Dedifferentiated amniotic fluid mesenchymal stem cell (primary cell): Measurements from ENCODE around the gene KIAA1217.

Experiments
- DNase-seq: peaks from one replicate; pipeline ENCODE4 v3.0.0-alpha.2; 2016; ENCODE audit errors: extremely low spot score

KIAA1217 gene

DNA sequence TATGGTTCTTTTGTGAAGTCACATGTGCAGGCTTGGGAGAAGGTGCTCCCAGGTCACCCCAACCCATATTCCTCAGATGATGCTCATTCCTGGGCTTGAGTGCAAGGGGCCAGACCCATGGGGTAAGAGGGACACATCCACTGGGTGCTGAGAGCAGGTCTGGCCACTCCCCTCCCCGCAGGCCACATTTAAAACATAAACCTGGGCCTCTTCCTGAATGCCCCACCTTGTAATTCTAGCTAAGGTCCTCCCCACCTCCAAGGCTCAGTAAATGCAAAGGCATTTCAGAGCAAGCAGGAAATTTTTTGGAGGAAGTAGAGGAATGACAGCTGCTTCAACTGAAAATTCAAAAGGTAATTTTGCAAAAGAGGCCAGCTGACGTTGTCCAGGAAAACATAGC lies 342.2 kb downstream of the KIAA1217 start:
- DNase-seq = no peak

DNA sequence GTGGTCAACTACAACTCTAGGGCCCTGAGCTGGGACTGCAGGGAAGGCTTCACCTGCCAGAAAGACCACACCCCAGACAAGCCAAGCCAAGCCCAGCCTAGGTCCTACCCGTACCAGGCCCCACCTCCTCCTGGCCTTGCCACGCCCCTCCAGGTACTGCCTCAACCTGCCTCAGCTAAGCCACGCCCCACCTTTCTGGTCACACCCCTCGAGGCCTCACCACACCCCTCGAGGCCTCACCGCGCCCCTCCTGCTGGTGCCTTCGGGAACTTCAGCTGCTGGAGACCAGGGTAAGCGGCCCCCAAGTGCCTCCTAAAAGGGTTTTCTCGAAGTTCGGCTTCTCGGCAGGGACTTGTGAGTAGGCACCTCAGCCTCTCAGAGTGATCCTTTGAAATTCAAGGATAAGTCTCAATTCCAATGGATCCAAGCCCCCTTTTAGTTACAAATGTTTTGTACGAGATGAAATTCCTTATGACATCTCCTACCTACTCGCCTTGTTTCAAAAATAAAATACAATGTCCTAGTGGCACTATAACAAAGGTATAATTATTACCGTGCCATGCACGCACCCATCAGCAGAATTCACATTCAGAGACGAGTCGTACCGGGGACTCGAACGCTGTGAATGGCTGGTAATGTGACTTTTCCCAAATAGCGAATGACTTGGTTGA lies 343.5 kb downstream of the KIAA1217 start:
- DNase-seq = no peak

DNA sequence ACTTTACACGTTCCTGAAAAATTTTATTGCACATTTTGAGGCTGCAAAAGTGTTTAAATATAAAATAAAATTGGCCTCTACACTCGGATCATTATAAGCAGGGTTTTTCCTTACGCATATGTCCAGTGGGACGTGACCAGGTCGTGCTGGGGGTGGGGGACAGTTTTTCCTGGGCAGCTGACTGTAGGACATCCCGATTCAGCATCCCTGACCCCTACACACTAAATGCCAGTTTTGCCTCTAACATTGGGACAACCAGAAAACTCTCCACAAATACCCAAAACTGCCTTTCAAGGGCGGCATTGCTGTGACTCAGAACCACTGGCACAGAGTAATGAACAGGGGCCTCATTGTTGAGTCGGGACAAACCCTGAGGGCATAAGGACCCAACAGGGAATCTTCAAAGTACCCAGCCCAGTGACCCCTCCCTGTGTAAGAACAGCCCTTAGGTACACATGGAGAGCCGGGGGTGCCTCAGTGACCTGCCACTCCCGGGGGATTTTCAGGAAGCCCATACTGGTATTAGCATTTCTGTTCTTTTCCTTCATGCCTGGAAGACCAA lies 344.2 kb downstream of the KIAA1217 start:
- DNase-seq = no peak

DNA sequence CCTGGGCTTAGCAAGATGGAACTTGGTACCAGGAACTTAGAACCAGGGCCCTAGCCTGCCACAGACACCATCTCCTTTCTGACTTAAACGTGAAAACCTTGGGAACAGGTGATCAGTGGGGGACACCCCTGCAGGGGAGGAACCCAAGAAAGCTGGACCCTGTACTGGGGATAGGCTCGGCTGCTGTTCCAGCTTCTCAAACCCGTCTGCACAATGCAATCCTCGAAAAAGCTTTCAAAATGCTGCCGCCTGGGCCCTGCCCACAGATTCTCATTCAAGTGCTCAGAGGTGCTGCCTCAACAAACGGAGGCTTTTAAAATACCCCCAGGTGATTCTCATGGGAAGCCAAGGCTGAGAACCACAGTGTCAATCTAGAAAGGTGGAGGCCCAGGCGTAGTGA lies 345.1 kb downstream of the KIAA1217 start:
- no peak for DNase-seq

DNA sequence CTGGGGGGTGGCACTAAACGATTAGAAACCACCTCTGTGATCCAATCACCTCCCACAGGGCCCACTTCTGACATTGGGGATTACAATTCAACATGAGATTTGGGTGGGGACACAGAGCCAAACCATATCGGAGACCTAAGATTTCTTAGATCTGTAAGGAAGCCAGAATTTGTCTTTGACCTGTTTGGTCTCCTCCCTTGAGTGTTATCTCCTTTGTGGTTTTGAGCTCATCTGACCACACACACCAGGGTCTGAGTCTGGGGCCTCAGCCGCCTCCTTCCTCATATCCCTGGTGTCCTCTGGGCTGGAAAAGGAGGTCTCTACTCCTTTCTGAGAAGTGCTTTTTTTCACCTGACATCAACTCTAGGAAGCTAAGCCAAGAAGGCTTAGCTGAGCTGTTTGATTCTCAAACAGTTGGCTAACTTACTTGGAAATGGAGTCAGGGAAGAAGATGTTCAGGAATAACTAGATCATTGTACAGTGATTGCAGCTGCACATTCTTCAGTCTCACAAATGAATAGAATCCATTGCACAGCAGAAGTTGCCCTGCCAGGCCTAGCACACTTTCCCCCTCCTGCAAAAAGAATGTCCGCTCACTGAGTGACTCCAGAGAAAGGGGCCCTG lies 347.3 kb downstream of the KIAA1217 start:
- DNase-seq = no peak

DNA sequence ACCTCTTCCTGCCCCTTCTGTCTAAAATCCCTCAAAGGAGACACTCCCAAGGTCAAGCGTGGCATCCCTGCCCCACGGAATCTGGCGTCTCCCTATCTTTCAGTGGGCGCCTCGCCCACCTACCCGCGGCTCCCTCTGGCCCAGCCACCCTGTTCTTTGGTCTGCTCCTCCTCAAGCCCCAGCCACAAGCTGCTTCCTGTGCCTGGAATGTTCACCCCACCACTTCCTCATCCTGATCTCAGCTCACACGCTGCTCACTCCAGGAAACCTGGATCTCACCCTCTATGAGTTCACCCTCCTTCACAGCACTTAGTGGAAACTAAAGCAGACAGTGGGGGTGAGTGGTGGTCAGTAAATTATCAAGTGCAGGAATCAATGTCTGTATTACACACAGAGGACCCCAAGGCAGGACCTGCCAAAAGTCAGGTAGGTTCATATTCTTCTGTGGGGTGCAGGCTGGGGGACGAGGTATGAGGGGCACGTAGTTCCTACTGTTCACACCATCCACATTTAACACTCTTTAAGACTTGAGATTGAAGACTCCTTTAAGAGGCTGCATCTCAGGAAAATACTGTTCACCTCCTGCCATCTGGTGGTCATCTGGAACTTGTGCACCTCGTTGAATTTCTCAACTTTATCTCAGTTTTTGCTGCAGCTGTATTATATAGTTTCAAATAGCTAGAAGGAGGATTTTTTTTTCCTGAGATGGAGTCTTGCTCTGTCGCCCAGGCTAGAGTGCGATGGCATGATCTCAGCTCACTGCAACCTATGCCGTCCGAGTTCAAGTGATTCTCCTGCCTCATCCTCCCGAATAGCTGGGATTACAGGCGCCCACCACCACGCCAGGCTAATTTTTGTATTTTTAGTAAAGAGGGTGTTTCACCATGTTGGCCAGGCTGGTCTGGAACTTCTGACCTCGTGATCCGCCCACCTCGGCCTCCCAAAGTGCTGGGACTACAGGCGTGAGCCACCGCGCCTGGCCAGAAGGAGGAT lies 348.1 kb downstream of the KIAA1217 start:
- DNase-seq = peak; percentile 61

DNA sequence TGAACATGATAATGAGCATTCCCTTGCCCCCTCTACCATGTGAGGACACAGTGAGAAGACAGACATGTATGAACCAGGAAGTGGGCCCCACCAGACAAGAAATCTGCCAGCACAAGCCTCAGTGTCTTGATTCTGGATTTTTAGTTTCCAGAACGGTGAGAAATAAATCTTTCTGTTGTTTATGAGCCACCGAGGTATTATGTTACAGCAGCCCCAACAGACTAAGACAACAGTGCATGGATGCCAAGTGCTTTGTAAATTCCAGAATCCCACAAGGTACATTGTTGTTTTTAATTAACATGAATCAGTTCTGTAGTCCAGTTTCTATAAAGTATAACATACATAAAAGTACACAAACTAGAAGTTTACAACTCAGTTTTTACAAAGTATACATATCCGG lies 352.5 kb downstream of the KIAA1217 start:
- no peak for DNase-seq

DNA sequence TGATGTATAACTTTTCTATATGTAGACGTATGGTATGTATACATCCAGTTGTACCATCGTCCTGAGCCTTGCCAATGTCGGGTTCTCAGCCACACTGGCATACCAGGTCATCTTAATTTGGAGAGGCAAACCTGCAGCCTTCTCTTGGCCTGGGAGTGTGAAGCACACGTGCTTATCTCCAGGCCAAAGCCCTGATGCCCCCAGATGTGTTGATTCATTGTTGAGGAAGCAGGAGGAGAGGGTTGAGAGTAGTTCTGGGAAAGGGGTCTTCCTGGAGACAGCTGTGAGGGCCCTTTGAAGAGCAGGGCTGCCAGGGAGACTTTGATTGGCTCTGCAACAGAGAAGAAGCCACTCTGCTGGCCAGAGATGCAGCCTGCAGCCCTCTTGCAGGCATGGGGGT lies 359.1 kb downstream of the KIAA1217 start:
- no peak for DNase-seq

DNA sequence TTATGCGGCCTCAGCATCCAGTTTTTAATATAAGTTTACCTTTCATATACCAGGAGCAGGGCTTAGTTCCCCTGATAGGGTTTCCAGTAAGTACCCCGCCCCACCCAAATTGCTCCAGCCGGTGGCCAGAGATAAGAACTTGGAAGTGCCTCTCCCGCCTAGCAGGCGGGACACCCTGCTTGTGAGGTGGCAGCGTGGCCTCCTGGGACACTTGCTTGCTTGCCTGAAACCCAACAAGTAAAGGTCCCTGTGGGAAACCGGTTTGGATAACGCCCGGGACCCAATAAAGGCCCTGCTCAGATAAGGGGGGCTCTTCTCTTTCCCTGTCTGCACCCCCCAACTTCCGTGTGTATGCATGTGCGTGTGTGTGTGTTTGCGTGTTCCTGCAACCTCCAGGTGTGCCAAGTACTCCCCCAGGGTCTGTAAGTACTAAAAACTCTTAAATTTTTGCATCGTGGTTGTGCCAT lies 360.4 kb downstream of the KIAA1217 start:
- no peak for DNase-seq

DNA sequence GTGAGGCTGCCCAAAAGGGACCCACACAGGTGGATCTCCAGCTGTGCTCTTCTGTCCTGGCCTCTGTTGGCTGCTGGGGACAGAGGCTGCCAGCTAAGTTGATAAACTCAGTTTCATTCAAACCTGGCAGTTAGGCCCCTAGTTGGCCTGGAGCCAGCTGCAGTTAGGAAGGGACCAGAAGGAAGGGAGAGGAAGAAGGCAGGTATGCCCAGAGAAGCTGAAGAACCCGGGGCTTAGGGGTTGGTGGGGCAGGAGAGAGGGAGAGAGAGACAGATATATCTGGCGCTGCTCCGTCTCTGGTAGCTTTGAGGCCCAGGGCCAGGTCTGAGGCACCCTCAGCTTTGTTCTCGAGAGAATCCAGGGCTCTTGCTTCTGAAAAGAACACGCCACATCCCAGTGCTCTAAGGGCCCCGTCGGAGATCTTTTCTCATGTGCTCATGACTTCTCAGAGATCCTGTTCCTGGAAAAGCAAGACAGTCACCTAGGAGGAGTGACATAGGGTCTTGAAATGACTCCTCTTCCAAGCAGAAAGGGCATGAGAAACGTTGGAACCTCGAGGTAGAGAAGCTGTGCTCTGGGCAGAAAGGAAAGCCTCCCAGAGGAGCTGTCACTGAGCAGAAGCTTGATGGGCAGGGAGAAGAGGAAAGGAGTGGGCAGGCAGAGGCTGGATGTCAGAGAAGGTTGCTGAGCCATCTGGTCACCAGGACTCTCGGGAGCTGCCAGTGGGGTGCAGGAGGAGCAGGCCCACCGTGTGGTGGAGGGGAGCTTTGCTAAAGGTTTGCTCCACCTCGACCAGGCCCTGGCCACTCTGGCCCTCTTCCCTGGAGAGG lies 361.1 kb downstream of the KIAA1217 start:
- DNase-seq = no peak

DNA sequence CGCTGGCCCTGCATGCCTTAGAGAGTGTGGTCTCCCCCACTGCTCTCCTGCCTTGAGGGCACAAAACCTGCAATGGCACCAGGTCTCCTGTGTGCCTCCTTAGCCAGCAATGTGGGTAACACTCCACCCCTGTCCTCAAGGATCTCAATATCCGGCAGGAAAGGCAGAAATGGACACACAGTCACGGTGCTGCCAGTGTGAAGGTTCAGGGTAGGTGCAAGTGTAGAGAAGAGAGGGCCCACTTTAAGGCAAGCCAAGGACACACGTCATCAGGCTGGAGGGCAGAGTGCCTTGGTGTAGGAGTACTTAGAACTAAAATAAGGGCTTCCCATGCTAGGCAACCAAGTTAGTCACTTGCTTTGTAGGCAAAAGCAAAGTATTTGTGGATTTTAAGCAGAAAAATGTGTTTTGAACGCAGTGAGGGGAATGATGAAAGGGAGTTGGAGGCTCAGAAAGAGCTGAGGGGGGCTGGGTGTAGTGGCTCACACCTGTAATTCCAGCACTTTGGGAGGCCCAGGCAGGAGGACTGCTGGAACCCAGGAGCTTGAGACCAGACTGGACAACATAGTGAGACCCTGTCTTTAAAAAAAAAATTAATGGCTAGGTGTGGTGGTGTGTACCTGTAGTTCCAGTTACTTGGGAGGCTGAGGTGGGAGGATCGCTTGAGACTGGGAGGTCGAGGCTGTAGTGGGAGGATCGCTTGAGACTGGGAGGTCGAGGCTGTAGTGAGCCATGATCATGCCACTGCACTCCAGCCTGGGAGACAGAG lies 361.9 kb downstream of the KIAA1217 start:
- DNase-seq = no peak

DNA sequence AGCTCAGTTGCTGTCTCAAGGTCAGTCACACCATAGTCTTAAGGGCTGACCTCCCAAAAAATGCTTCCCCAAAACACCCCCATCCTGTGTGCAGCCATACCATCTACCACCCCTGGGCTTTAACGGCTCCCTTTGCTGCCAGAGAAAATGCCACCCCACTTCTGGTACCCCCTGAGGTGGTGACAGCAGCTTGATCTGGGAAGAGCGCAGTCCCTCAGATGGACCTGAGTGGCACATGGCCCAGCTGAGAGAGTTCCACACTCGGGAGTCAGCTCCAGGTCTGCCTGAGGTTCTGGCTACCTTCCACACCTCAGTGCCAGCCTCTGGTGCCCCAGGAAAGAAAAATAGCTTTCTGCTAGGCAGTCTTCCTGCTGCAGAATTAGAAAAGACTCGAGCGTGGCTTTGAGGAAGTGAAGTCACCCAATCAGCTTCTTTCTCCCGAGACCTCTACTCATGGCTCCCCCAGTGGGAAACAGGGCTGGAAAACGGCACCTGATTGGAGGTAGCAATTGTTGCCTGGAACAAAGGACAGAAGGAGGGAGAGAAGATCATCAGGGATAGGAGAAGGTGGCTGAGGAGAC lies 363.0 kb downstream of the KIAA1217 start:
- DNase-seq = no peak

DNA sequence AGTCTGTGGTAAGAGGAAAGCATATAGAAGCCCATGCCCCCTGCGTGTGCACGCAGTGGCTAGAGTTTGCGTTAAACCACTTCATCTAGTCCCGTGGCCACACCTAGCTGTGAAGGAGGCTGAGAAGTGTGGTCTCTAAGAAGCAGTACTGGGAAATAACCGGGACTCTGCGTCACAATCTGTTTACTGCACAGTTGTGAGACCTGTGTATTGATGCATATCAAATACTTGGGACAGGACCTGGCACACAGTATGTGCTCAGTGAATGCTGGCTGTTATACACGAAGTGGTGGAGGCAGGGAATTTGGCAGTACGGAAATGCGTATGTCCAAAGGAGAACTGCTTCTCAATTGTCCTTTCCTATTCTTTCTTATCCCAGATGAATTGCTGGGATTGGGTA lies 365.2 kb downstream of the KIAA1217 start:
- DNase-seq = no peak

DNA sequence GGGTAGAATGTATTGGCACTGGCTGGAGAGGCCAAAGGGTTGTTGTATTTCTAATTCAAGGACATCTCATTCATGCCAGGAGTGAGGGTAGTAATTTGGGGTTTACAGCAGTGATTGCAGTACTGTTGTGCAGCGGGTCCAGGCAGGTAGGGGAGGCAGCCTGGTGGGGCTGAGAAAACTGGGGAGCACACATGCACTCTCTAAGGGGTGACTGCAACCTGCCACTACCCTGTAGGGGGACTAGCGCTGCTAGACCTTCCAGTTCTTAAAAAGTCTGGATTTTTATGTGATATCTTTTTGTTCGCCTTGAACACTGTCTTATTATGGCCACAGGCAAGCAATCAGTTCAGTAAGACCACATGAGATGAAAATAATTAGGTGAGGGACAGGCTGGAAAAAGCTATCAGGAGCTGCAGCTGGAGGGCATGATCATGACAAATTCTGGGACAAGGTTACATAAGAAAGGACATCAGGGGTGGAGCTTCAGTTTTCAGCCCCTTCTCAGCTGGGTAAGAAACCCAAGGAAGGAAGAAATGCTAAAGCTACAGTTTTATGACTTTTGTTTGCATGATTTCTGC lies 365.7 kb downstream of the KIAA1217 start:
- DNase-seq = no peak

DNA sequence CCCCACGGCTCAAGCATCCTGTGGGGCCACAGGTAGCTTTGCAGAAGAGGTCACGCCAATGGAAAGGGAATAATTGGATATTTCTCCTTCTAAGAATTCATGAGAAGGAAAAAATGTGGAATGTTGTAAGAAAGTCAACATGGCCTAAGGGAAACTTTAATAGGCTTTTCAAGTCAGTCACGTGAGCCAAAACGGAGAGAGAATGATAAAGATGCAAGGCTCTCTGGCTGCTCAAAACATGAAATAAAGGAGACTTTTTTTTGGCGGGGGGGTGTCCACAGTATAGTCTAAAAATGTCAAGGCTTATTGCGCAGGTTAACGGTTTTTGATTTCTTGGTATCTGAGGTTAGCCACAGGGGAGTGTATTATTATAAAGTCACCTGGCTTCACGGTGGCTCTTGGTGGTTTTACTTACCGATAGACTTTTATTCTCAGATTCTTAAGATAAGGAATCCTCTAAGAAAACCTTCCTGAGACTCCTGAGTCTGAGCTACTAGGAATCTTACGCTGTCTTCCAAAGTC lies 366.6 kb downstream of the KIAA1217 start:
- DNase-seq = no peak

DNA sequence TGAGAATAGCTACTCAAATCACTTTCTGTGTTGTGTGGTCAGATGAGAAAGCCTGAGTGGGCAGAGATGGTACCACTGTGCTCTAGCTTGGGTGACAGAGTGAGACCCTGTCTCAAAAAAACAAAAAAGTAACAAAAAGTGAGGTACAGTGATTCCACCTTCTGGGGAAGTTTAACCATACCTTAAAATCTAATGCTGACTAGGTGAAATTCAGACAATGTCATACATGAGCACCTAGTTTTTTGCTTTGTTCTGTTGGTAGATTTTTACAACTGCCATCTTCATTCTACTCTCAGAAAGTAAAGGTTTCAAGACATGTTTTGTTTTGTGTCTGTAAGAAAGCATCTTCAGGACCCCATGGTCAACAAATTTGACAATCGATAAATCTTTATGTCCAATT lies 370.5 kb downstream of the KIAA1217 start:
- DNase-seq = no peak

DNA sequence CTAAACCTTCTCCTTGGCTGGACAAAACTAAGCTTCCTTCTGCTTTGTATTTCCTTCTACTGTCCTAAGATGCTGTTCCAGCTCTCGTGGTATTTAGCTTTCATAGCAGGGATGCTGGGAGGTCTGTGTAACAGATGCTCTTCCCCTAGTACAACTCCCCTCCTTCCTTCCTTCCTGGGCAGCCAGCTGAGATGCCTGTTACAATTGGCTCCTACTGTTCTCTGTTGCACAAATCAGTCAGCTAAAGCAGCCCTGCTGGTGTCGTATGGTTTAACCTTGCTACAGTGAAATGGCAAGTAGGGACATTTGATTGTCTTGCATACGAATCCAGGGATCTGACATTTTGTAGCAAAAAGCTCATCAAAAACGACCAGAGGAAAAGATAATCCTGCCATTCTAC lies 371.0 kb downstream of the KIAA1217 start:
- DNase-seq = no peak

DNA sequence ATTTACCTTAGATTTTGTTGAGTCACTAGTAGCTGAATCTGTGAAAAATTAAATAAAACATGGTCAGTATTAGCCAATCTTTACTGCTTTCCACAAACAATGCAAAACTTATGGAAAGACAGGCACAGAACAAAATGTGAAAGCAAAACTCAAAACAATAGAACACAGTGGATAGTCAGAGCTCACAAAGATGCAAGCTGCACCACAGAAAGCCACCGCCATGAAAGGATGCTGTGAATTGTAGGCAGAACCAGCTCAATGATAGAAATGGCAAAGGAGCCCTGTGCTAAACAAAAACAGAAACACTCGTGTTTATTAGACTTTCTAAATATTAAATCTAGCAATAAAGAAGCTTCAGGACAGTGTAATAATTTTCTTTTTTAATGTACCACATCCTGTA lies 380.3 kb downstream of the KIAA1217 start:
- DNase-seq = no peak

DNA sequence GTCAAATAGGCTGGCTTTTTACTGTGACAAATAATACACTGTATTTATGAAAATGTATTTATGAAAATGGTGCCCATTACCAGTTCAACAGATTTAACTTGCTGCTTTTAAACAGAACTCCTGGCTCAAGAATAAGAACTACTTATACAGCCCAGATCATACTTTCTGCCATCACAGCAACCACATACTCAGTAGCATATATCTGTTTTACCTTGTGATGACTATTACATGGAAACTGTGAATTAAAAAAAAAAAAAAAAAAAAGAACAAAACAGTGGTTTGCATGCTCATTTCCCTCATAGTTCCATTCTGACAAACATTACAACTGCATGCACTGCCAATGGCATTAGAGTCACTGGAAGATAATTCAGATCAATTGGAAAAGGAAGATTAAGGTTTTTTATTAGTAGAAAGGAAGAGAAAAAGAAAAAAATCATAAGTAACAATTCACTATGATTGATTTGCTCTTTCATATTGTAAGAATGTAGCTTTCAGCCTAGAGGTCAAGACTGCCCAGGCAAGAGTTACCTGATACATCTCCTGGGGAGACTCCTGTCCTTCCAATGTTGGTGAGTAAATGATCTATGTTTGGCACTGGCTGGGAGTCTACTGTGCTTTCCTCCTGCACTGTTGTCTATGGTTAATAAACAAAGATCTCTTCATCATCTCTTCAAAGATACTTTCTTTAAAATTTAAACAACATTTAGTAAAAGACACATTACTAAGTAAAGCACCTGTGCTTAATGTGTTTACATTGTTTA lies 381.9 kb downstream of the KIAA1217 start:
- DNase-seq = no peak
